ENCODE data around the gene LRRC4C. TPM values are rescaled to one million over a fixed set of nuclear protein-coding genes. Genes with fewer than 3 reads are reported as not detected.
A peak's percentile ranks its signal among the peaks of the same experiment; 100 is the strongest.

LRRC4C gene
- total and polyA plus RNA-seq, 12 donors, result 0.15 to 0.93 (median 0.40) TPM

DNA sequence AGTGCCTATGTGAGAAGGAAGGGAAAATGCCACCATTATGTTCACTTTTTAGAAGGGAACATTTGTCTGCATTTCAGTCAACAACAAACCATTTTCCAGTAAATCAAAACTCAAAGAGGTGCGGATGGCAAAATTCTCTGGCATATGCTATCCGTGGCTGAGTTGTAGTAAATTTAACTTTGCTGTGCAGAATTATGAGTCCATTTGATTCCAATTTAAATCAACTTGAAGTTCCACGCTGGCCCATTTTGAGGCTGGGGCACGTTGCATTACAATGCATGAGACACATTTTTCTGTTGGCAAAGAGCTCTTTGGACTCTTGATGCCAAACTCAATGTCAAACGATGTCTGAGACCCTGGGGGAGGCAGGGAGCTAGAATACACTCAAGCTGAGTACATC is 211.8 kb downstream of the LRRC4C start:
- Histone ChIP-seq H3K9me3 (no peaks in the 10 kb centered on the region), H3K4me1 (no peaks in the 10 kb centered on the region), H3K4me3 (no peak overlapping the region), H3K36me3 (no peaks in the 10 kb centered on the region), H3K27me3 (no peaks in the 10 kb centered on the region), H3K27ac (no peak overlapping the region)
- intact Hi-C loops (cut with DNase I), result loop anchor here in 2 of 10 donors (5.0 to 10.0 kb wide), 2 partner anchors 180 to 187 kb away; no protein-coding TSS in a partner anchor
- TF ChIP-seq, protein P1, sequence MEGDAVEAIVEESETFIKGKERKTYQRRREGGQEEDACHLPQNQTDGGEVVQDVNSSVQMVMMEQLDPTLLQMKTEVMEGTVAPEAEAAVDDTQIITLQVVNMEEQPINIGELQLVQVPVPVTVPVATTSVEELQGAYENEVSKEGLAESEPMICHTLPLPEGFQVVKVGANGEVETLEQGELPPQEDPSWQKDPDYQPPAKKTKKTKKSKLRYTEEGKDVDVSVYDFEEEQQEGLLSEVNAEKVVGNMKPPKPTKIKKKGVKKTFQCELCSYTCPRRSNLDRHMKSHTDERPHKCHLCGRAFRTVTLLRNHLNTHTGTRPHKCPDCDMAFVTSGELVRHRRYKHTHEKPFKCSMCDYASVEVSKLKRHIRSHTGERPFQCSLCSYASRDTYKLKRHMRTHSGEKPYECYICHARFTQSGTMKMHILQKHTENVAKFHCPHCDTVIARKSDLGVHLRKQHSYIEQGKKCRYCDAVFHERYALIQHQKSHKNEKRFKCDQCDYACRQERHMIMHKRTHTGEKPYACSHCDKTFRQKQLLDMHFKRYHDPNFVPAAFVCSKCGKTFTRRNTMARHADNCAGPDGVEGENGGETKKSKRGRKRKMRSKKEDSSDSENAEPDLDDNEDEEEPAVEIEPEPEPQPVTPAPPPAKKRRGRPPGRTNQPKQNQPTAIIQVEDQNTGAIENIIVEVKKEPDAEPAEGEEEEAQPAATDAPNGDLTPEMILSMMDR (IDR thresholded peaks at IDR 0.05), result no peak
- DNase-seq (no peak), ATAC-seq (no peak)
- 76 to 81% methylated on average over 5 of the region's 5 CpGs for WGBS, 2 donors

DNA sequence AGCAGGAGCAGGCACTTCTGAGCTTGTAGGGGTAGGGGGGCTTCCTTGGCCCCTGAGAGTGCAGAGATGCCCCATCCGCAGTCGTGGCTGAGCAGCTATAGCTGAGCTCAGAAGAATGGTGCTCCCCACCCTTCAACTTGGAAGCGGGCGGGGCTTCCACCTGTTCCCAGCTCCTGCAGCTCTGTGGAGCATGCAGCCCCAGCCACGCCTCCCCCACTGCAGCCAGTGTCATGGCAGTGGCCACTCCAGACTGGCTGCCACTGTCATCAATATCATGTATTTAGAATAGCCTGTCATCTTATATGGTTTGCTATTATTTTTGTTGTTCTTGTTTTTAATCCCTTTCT is 213.1 kb downstream of the LRRC4C start:
- DNase-seq, result no peak

DNA sequence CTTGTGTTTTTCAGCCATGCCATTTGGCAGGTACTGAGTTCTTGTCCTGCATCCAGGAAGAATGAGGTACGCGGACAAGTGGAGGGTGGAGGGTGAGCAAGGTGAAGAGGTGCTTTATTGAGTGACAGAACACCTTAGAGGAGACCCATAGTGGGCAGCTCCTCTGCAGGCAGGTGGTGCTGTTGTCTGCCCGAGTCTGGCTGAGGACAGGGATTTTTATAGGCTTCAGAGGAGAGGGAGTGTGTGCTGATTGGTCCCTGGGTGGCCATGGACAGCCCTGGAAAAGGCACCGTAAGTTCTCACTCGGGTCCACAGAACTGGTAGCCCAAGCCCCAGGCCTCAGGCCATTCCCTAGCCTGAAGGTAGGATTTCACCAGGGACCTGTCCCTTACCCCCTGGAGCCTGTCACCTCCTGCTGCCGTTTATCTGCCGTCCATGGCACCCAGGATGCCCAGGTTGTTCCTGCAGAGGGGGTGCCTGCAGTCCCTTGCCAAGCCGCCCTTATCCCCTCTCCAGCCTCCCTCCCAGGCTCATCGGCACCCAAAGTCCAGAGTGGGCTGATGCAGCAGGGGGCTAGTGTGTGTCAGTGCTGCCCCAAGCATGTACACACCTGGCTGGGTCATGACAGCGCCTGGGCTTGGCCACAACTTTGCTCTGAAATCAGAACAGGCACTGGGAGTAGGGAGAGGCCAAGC is 213.6 kb downstream of the LRRC4C start:
- no peak for DNase-seq

More for the DNA sequence above, 213.1 kb downstream of the LRRC4C start:
- Histone ChIP-seq H3K4me3 (no peak overlapping the region), H3K27ac (no peak overlapping the region), H3K36me3 (no peaks in the 10 kb centered on the region), H3K9me3 (no peaks in the 10 kb centered on the region), H3K27me3 (no peaks in the 10 kb centered on the region), H3K4me1 (no peaks in the 10 kb centered on the region)
- intact Hi-C loops (cut with DNase I), result loop anchor here in 2 of 10 donors (5.0 to 10.0 kb wide), 2 partner anchors 181 to 188 kb away; no protein-coding TSS in a partner anchor
- 88 to 92% methylated on average over 5 of the region's 5 CpGs for WGBS, 2 donors
- ATAC-seq, result no peak
- TF ChIP-seq, protein P1 (IDR thresholded peaks at IDR 0.05), result no peak

DNA sequence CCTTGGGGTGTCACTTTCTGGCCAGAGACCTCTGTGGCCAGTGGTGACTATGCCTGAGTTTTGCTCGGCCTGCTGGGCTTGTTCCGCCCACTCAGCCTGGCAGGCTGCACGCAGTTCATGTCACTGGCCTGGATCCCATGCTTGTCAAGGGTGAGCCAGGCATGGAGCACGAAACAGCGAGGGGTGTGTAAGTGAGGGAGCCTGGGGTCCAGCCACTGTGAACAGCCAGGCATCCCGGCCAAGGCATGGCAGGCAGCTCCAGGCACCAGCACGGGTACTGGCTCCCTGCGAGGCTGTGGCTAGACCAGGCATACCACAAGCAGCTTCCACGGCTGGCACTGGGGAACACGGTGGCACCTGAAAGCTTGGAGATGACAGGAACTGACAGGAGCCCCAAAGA is 214.3 kb downstream of the LRRC4C start:
- H3K27me3 ChIP-seq, result no peaks in the 10 kb centered on the region
- H3K27ac ChIP-seq, result no peak overlapping the region
- TF ChIP-seq, protein P1 (IDR thresholded peaks at IDR 0.05), result no peak
- WGBS, 2 donors, result 75 to 81% methylated on average over 10 of the region's 10 CpGs
- H3K36me3 ChIP-seq, result no peaks in the 10 kb centered on the region
- intact Hi-C loops (cut with DNase I), result loop anchor here in 2 of 10 donors (5.0 to 10.0 kb wide), 2 partner anchors 182 to 190 kb away; no protein-coding TSS in a partner anchor
- peak in 1 of 2 donors; percentile 8 for DNase-seq
- no peaks in the 10 kb centered on the region for H3K4me1 ChIP-seq
- peak in 5 of 8 donors; percentile 27 to 72 (median 58) for ATAC-seq
- H3K4me3 ChIP-seq, result no peak overlapping the region
- H3K9me3 ChIP-seq, result no peaks in the 10 kb centered on the region

More for the DNA sequence above, 213.6 kb downstream of the LRRC4C start:
- Histone ChIP-seq H3K4me3 (no peak overlapping the region), H3K4me1 (no peaks in the 10 kb centered on the region), H3K36me3 (no peaks in the 10 kb centered on the region), H3K9me3 (no peaks in the 10 kb centered on the region), H3K27ac (no peak overlapping the region), H3K27me3 (no peaks in the 10 kb centered on the region)
- intact Hi-C loops (cut with DNase I), result loop anchor here in 2 of 10 donors (5.0 to 10.0 kb wide), 2 partner anchors 181 to 189 kb away; no protein-coding TSS in a partner anchor
- TF ChIP-seq, protein P1 (IDR thresholded peaks at IDR 0.05), result peak in 5 of 9 donors; percentile 7 to 41 (median 24)
- WGBS, 2 donors, result 83 to 91% methylated on average over 10 of the region's 10 CpGs
- ATAC-seq, result peak in 6 of 8 donors; percentile 28 to 85 (median 56)
